Stimulated activated CD8-positive, alpha-beta memory T cell treated with anti-CD3 and anti-CD28 coated beads, Interleukin-4, amount 100 ng/mL, for 24 hours (primary cell): ENCODE data around the gene MINDY1.

ENCODE experiments used
- DNase-seq: peaks from one replicate; pipeline ENCODE4 v3.0.0-alpha.2; 2020; ENCODE audit warnings: low read depth

The MINDY1 gene, protein sequence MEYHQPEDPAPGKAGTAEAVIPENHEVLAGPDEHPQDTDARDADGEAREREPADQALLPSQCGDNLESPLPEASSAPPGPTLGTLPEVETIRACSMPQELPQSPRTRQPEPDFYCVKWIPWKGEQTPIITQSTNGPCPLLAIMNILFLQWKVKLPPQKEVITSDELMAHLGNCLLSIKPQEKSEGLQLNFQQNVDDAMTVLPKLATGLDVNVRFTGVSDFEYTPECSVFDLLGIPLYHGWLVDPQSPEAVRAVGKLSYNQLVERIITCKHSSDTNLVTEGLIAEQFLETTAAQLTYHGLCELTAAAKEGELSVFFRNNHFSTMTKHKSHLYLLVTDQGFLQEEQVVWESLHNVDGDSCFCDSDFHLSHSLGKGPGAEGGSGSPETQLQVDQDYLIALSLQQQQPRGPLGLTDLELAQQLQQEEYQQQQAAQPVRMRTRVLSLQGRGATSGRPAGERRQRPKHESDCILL

GRCh38 chr1:151006327-151007052 is at the start of gene MINDY1:
TSS of gene MINDY1 (minus strand) at chr1:151006902. CDS start at chr1:151002617, 4,285 bp downstream.
- no peak for DNase-seq

GRCh38 chr1:151056149-151056548 is 49.4 kb upstream of the MINDY1 start:
- no peak for DNase-seq

- no peak for DNase-seq
Observed at GRCh38 chr1:151055581-151055980, 48.9 kb upstream of the MINDY1 start.

DNA sequence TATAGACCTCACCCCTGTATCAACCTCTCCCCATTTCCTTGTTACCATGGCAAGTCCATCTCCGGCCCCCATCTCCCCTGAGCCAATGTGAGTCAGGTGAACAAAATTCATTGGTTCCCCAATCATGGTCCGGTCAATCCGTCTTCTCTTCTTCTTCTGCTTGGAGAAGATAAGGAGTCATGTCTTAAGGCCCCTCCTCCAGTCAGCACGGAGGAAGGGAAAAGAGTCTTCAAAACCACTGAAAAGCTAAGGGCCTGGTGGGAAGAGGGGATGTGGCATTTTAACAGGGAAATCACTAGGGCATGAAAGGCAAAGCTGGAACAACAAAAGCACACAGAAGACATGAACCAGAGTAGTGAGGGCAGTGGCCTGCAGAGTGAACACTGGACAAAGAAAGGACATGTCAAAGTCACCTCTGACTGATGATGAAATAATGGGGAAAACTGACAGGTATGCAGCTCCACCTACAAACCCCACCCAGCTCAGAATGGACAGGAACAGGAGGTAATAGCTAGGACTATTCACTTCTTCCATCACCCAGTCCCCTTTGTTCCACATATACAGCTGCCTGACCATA is 48.4 kb upstream of the MINDY1 start:
- no peak for DNase-seq

DNA sequence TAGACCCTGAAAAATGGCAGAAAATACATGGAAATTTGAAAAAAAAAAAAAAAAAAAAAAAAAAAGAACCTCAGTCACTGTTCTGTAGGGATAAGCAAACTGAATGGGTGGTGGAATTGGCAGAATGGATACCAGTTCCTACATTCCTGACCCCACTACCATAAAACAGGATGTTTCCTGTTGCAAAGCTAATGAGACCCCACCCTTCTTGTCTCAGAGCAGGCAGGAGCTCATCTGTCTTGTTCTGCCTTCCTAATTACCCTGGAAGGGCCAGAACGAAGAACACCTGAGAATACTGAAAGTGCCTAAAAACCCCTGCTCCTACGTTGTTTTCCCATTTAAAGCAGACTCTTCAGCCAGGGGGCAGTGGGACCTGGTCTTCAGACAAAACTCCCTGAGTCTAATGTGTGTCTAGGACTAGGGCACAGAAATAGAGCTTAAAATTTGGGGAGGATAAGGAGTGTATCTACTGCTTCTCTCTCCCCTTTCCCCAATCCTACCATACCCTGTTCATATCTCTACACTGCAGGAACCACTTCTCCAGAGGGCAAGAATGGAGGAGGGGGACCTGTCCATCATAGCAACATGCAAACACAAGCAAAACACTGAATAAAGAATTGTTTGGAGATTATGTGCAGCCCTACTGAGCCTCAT is 44.8 kb upstream of the MINDY1 start:
- DNase-seq, result no peak

DNA sequence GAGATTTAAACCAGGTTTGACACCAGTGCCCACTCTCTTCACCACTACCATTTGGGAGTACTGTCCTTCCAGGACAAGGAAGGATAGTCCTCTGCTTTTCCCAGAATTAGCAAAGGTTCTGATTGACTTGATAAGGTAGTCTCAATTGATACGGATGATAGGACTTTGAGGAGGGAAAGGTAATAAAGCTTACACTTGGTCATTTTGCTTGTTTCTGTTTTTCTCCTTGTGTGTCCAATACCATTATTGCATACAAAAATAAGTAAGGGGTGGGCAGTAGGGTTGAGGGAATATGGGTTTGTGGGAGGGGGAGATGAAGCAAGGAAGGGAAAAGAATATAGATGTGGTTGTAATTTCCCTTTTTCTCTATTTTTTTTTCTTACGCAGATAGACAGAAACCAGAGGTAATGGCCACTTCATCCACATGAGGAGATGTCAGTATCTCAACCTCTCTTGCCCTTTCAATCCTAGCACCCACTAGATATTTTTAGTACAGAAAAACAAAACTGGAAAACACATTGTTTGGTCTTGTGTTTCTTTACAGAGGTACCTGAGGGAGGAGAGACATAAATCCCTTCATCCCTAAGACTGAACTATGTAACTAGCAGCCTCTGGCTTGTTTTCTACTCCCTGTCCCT is 43.5 kb upstream of the MINDY1 start:
- DNase-seq, result no peak

DNA sequence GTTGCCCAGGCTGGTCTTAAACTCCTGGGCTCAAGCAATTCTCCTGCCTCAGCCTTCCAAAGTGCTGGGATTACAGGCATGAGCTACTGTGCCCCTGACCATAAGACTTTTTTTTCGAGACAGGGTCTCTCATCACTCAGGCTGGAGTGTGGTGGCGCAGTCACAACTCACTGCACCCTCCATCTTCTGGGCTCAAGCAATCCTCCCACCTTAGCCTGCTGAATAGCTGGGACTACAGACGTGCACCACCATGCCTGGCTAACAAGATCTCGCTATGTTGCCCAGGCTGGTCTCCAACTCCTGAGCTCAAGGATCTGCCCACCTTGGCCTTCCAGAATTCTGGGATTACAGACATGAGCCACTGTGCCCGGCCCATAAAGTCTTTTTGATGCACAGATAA is 42.8 kb upstream of the MINDY1 start:
- no peak for DNase-seq

DNA sequence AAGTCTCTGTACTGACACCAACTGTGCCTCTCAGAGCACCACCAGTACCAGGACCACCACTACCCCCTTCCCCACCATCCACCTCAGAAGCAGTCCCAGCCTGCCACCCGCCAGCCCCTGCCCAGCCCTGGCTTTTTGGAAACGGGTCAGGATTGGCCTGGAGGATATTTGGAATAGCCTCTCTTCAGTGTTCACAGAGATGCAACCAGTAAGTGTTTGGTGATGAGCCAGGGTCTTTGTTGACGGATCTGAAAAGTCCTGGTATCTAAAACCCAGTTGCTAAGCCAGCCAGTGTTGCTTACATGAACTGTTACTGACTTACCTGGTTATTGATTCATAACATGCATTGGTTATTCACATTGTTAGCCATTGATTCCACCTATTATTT is 41.9 kb upstream of the MINDY1 start:
- no peak for DNase-seq

- no peak for DNase-seq
Observed at GRCh38 chr1:151047925-151048644, 41.4 kb upstream of the MINDY1 start.

DNA sequence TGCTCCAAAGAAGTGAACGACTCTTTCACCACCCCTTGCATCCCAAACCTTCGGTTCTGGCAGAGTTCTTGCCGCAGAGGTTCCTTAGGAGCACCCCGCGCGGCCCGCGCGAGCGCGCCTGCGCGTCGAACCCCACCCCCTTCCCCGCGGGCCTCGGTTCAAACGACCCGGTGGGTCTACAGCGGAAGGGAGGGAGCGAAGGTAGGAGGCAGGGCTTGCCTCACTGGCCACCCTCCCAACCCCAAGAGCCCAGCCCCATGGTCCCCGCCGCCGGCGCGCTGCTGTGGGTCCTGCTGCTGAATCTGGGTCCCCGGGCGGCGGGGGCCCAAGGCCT is 40.9 kb upstream of the MINDY1 start, which contains the start of gene C1orf56:
C1orf56 (plus strand) TSS at position 161 of the 334 bp plus-strand sequence; CDS start at position 258, 97 bp downstream.
- no peak for DNase-seq

GRCh38 chr1:151043163-151043562 is 36.5 kb upstream of the MINDY1 start:
- DNase-seq, result no peak

DNA sequence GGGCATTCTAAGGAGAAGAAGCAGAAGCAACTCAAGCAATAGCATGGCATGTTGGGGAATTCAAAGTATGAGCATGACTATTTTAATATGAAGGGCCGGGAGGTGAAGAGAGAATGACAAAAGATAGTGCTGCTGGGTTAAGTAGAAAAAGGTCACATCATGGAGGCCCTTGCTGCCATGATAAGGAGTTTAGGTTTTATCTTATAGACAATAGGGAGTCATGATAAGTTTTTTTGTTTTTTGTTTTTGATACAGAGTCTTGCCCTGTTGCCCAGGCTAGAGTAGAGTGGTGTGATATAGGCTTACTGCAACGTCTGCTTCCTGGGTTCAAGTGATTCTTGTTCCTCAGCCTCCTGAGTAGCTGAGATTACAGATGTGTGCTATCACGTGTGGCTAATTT is 32.8 kb upstream of the MINDY1 start:
- DNase-seq, result no peak

DNA sequence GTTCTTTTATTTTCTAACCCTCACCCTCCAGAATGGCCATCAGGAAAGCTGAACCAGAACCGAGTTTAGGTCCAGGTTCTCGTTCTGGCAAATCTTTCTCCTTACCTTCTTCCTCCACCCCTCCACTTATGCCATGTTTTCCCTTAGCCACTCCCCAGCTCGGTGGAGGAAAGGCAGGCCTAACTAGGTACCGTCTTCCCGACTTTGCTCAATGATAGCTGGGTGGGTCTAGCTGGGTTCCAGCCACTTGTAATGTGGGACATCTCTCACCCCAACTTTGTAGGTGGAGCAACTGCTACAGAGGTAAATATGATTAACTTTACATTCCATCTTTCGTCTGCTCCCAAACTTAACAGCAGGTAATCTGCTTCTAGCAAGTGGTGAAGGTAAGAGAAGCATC is 30.3 kb upstream of the MINDY1 start:
- DNase-seq, result no peak

DNA sequence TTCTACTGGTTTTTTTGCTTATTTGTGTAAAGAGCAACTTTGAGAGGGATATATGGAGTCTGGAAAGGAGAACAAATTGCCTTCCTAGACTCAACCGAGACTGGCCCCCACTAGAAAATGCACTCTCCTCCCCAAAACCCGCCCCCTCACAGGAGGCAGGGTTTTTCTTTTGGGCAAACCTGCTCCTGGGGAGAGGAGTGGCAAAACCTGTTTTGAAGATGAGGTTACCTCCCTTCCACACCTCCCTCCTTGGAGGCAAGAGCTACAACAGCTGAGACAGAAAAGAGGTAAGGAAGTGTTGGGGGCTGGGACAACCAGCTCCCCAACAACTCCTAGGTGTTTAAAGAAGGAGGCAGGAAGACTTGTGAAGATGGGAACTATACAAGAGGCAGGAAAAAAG is 29.7 kb upstream of the MINDY1 start, which contains the start of gene BNIPL:
BNIPL (plus strand) TSS at position 231 of the 400 bp plus-strand sequence; CDS start at position 371, 140 bp downstream.
- DNase-seq, result no peak

DNA sequence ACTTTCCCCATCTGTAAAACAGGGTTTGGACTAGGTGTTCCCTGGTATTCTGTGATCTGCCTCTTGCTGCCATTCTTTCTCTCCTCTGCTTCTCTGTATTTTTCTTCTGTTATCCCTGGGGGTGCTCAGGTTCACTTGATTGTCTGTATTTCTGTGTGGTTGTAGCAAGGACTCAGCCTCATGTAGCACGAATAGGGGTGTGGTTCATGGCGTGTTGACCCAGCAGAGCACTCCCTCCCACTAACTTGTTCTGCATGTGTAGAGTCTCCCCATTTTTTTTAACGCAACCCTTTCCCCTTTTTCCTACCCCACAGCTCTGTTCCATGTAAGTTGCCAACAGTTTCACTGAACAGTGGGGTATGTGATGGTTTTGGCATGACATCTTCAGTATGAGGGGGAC is 28.5 kb upstream of the MINDY1 start:
- DNase-seq, result no peak

- DNase-seq, result no peak
Observed at GRCh38 chr1:151032164-151032563, 25.5 kb upstream of the MINDY1 start.

DNA sequence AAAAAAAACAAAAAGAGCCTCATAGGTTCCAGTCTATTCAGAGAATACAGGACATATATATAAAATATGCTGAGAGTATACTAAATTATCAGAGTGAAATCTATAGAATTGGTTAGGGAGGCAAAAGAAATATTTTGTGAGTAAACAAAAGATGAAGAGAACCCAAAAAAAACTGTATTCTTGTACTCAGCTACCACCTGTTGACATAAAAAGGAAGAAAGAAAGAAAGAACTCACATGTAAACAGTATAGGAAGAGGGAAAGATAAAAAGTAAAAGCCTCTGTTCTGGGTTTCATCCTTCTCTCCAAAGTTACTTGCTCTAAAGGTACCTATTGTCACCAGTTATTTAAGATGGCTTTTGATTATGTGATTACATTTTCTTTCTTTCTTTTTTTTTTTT is 19.8 kb upstream of the MINDY1 start:
- DNase-seq, result no peak

DNA sequence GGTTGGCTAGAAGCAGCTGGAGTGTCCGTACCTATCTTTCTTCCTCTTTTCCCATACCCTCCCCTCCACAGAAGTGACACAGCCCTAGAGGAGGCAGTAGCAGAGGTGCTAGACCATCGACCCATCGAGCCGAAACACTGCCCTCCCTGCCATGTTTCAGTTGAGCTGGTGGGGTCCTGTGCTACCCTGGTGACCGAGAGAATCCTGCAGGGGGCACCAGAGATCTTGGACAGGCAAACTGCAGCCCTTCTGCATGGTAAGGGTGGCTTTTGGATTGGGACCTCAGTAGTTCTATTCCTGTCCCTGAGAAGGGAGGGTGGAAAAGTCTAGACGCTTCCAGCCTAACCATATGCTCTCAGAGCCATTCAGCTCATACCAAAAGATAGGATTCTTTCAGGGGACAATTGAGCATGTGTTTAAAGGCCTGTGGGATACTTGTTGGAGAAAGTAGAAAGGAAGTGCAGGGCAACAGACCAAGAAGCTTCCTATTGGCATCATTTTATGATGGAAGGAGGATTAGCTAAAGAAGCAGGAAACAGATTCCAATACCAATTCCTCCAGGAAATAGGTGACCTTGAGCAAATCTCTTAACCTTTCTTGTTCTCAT is 17.9 kb upstream of the MINDY1 start:
- peak; percentile 70 for DNase-seq

GRCh38 chr1:151013518-151013917 is 6.8 kb upstream of the MINDY1 start:
- DNase-seq, result no peak

- DNase-seq, result no peak
Observed at GRCh38 chr1:151012684-151013471, 6.2 kb upstream of the MINDY1 start.
